CD4-positive, alpha-beta memory T cell (primary cell): ENCODE data around the gene BANF2. TPM values are rescaled to one million over a fixed set of nuclear protein-coding genes. Genes with fewer than 3 reads are reported as not detected.

ENCODE experiments used
- CTCF ChIA-PET: fragments of 350-600 bp; sonication (Branson Sonifier 250); formaldehyde crosslinking; loops from one replicate; lab custom pipeline; 2021; ENCODE audit warnings: inconsistent platforms; ENCODE audit not compliant: partially characterized antibody; lab: Charles Lee
- POLR2A ChIA-PET: fragments of 350-600 bp; sonication (Branson Sonifier 250); formaldehyde crosslinking; loops from one replicate; lab custom pipeline; 2021; ENCODE audit not compliant: partially characterized antibody; lab: Charles Lee
- DNase-seq, 5 donors: peaks; one replicate each; pipeline versions ENCODE4 v3.0.0 to v3.0.0-alpha.2; 2020 to 2022; ENCODE audit warnings: mixed read lengths in 1 of 5
- H3K27ac ChIP-seq: one replicate; pipeline ENCODE4 v1.7.0; 2013; ENCODE audit warnings: low read depth, low read length
- H3K27me3 ChIP-seq: 2 replicates; pipeline ENCODE4 v1.7.0; 2013; ENCODE audit warnings: mild to moderate bottlenecking, low read length, moderate library complexity; ENCODE audit not compliant: insufficient read depth
- H3K36me3 ChIP-seq: 2 replicates; pipeline ENCODE4 v1.7.0; 2013; ENCODE audit warnings: mild to moderate bottlenecking, low read length, moderate library complexity; ENCODE audit not compliant: insufficient read depth
- H3K4me1 ChIP-seq: 2 replicates; pipeline ENCODE4 v1.7.0; 2013; ENCODE audit warnings: mild to moderate bottlenecking, low read length, moderate library complexity; ENCODE audit not compliant: insufficient read depth
- H3K4me3 ChIP-seq, 2 donors: one replicate each; pipeline ENCODE4 v1.7.0; 2013; ENCODE audit warnings: low read length in 2 of 2, mild to moderate bottlenecking in 1 of 2
- H3K9me3 ChIP-seq, 2 donors: one replicate each; pipeline ENCODE4 v1.7.0; 2013; ENCODE audit warnings: low read length in 2 of 2, control low read depth in 1 of 2; ENCODE audit not compliant: control insufficient read depth in 1 of 2
- H3K27ac Mint-ChIP-seq, 7 donors: one replicate each; pipeline ENCODE4 v1.8.0; 2020 to 2021; ENCODE audit warnings: mixed read lengths in 7 of 7, mild to moderate bottlenecking in 6 of 7, inconsistent platforms in 3 of 7, moderate library complexity in 3 of 7
- H3K27me3 Mint-ChIP-seq, 2 donors: one replicate each; pipeline ENCODE4 v1.8.0; 2020 to 2021; ENCODE audit warnings: mixed read lengths in 2 of 2
- H3K36me3 Mint-ChIP-seq, 2 donors: one replicate each; pipeline ENCODE4 v1.8.0; 2020 to 2021; ENCODE audit warnings: mixed read lengths in 2 of 2, inconsistent platforms in 1 of 2, mild to moderate bottlenecking in 1 of 2
- H3K4me1 Mint-ChIP-seq, 4 donors: one replicate each; pipeline ENCODE4 v1.8.0; 2020 to 2021; ENCODE audit warnings: mixed read lengths in 4 of 4, mild to moderate bottlenecking in 1 of 4
- H3K4me3 Mint-ChIP-seq, 8 donors: one replicate each; pipeline ENCODE4 v1.8.0; 2020 to 2021; ENCODE audit warnings: mixed read lengths in 8 of 8, mild to moderate bottlenecking in 7 of 8, moderate library complexity in 6 of 8, inconsistent platforms in 3 of 8
- H3K9me3 Mint-ChIP-seq, 8 donors: one replicate each; pipeline ENCODE4 v1.8.0; 2020 to 2021; ENCODE audit warnings: mixed read lengths in 8 of 8, mild to moderate bottlenecking in 5 of 8, inconsistent platforms in 3 of 8, moderate library complexity in 1 of 8
- intact Hi-C: fragments of 100-400 bp; cut with micrococcal nuclease; formaldehyde crosslinking; loops from one replicate; pipeline ENCODE4 v1.15.1; 2023
- polyA plus RNA-seq, 2 donors: library from polyadenylated mRNA; unstranded; fragments of 300-500 nt; fragmentation: Illumina TruSeq; gene quantifications; one replicate each; pipeline ENCODE4 v1.2.3, GENCODE V29; 2021
- total RNA-seq, 2 experiments: library from RNA; stranded (reverse); gene quantifications; one replicate each; pipeline ENCODE4 v1.2.3, GENCODE V29; 2021

Gene BANF2
- total and polyA plus RNA-seq, 4 experiments from 2014 or later = not detected

GRCh38 chr20:17671565-17671964 is 28.2 kb upstream of the BANF2 start:
- CTCF ChIA-PET = no interaction called here
- H3K4me3 Mint-ChIP-seq = no peak overlapping the region

DNA sequence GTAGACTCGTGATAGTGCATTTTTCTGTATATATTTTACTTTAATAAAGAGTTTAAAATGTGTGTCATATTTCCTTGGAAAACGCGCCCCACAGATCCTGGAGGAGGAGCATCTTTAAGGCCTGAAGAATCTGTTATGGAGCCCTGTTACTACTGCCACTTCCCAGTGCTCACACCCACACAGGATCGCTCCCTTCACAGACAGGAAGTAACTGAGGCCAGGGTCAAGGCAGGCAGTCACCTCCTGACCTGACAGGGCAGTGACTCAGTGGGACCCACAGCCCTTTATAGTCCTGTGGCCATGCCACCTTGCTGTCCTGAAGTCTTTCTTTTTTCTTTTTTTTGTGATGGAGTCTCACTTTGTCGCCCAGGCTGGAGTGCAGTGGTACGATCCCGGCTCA is 26.7 kb upstream of the BANF2 start:
- Histone ChIP-seq H3K4me3 (no peak overlapping the region), H3K27ac (no peak overlapping the region), H3K27me3 (no peaks in the 10 kb centered on the region), H3K36me3 (no peaks in the 10 kb centered on the region), H3K4me1 (no peaks in the 10 kb centered on the region), H3K9me3 (no peaks in the 10 kb centered on the region)
- Mint-ChIP-seq H3K4me3 (no peak overlapping the region), H3K9me3 (no peaks in the 10 kb centered on the region), H3K4me1 (peaks cover 6 to 32% (median 13%) of the 10 kb centered on the region in 4 donors), H3K27ac (no peak overlapping the region), H3K27me3 (no peaks in the 10 kb centered on the region), H3K36me3 (peaks cover 3 to 6% of the 10 kb centered on the region in 2 donors)
- CTCF ChIA-PET = interaction anchor here (1.5 kb wide), 1 partner anchor 9 kb away, joined by 5 read pairs; the partner anchor contains the start of gene RRBP1
- intact Hi-C loops = no loop called here
- POLR2A ChIA-PET = interaction anchor here (0.9 kb wide), 1 partner anchor 9 kb away, joined by 3 read pairs; the partner anchor contains the start of gene RRBP1
- DNase-seq = no peak

More at GRCh38 chr20:17671565-17671964, 28.2 kb upstream of the BANF2 start:
- POLR2A ChIA-PET = no interaction called here
- H3K9me3 ChIP-seq = no peaks in the 10 kb centered on the region
- H3K27ac ChIP-seq = no peak overlapping the region
- no peaks in the 10 kb centered on the region for H3K36me3 ChIP-seq
- DNase-seq = no peak
- H3K4me1 ChIP-seq = peaks cover 2% of the 10 kb centered on the region
- Mint-ChIP-seq H3K9me3 (no peaks in the 10 kb centered on the region), H3K36me3 (peaks cover 3 to 5% of the 10 kb centered on the region in 2 donors), H3K27ac (no peak overlapping the region), H3K27me3 (no peaks in the 10 kb centered on the region), H3K4me1 (peaks cover 11 to 44% (median 21%) of the 10 kb centered on the region in 4 donors)
- no peak overlapping the region for H3K4me3 ChIP-seq
- intact Hi-C loops = no loop called here
- no peaks in the 10 kb centered on the region for H3K27me3 ChIP-seq

GRCh38 chr20:17674722-17675518 is 24.8 kb upstream of the BANF2 start:
- Mint-ChIP-seq H3K4me1 (peaks cover 7 to 22% (median 17%) of the 10 kb centered on the region in 4 donors), H3K27ac (peak overlapping the region in 1 of 7 donors; percentile 70), H3K4me3 (no peak overlapping the region), H3K36me3 (peaks cover 3 to 10% of the 10 kb centered on the region in 2 donors), H3K9me3 (no peaks in the 10 kb centered on the region), H3K27me3 (no peaks in the 10 kb centered on the region)
- Histone ChIP-seq H3K9me3 (no peaks in the 10 kb centered on the region), H3K27me3 (no peaks in the 10 kb centered on the region), H3K4me3 (no peak overlapping the region), H3K4me1 (peaks cover 4% of the 10 kb centered on the region), H3K27ac (no peak overlapping the region), H3K36me3 (no peaks in the 10 kb centered on the region)
- intact Hi-C loops = no loop called here
- CTCF ChIA-PET = interaction anchor here (1.1 kb wide), 1 partner anchor 170 kb away, joined by 3 read pairs; no protein-coding TSS in a partner anchor
- DNase-seq = no peak
- POLR2A ChIA-PET = no interaction called here

DNA sequence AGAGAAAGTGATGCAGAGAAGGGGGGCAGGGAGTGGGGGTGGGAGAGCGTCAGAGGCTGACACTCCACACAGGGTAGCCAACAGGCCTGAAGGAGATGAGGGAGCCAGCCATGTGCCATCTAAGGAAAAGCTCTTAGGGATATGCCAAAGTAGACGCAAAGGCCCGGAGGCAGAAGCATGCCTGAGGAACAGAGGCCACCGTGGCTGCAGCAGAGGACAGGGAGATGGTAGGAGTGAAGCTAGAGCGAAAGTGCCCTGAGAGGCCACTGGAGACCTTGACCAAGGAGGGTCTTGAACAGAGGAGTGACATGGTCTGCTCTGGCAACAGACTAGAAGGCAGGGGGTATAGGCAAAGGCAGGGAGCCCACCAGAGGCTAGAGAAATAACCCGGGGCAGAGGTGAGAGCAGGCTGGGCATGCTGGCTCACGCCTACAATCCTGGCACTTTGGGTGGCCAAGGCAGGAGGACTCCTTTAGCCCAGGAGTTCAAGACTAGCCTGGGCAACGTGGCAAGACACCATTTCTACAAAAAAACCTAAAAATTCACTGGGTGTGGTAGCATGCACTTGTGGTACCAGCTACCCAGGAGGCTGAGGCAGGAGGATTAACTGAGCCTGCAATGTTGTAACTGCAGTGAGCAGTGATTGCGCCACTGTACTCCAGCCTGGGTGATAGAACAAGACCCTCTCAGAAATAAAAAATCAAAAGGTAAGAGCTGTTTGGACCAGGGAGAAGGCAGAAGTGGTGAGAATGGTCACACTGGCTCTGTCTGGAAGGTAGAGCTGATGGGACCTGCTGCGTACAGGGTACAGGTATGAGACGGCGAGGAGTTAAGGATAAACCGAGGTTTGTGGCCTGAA is 24.0 kb upstream of the BANF2 start:
- H3K27me3 Mint-ChIP-seq = no peaks in the 10 kb centered on the region
- Histone ChIP-seq H3K27me3 (no peaks in the 10 kb centered on the region), H3K27ac (no peak overlapping the region), H3K4me3 (no peak overlapping the region), H3K9me3 (no peaks in the 10 kb centered on the region), H3K4me1 (peaks cover 13% of the 10 kb centered on the region), H3K36me3 (no peaks in the 10 kb centered on the region)
- H3K9me3 Mint-ChIP-seq = no peaks in the 10 kb centered on the region
- no peak overlapping the region for H3K4me3 Mint-ChIP-seq
- intact Hi-C loops = no loop called here
- ChIA-PET POLR2A (no interaction called here), CTCF (interaction anchor here (1.1 kb wide), 1 partner anchor 170 kb away, joined by 3 read pairs; no protein-coding TSS in a partner anchor)
- H3K36me3 Mint-ChIP-seq = peaks cover 0 to 10% of the 10 kb centered on the region in 2 donors
- H3K4me1 Mint-ChIP-seq = peaks cover 11 to 29% (median 22%) of the 10 kb centered on the region in 4 donors
- peak overlapping the region in 4 of 7 donors; percentile 24 to 58 (median 34) for H3K27ac Mint-ChIP-seq
- DNase-seq = no peak

- no peaks in the 10 kb centered on the region for H3K9me3 Mint-ChIP-seq
- peaks cover 14% of the 10 kb centered on the region for H3K4me1 ChIP-seq
- peaks cover 11 to 30% (median 21%) of the 10 kb centered on the region in 4 donors for H3K4me1 Mint-ChIP-seq
- no peaks in the 10 kb centered on the region for H3K27me3 ChIP-seq
- no peak overlapping the region for H3K27ac ChIP-seq
- H3K9me3 ChIP-seq = no peaks in the 10 kb centered on the region
- ChIA-PET POLR2A (no interaction called here), CTCF (no interaction called here)
- no peak overlapping the region for H3K4me3 Mint-ChIP-seq
- no peaks in the 10 kb centered on the region for H3K36me3 ChIP-seq
- DNase-seq = no peak
- peaks cover 0 to 10% of the 10 kb centered on the region in 2 donors for H3K36me3 Mint-ChIP-seq
- no peaks in the 10 kb centered on the region for H3K27me3 Mint-ChIP-seq
- H3K27ac Mint-ChIP-seq = no peak overlapping the region
- intact Hi-C loops = no loop called here
- no peak overlapping the region for H3K4me3 ChIP-seq
Measured at GRCh38 chr20:17676378-17676759, 23.4 kb upstream of the BANF2 start.

DNA sequence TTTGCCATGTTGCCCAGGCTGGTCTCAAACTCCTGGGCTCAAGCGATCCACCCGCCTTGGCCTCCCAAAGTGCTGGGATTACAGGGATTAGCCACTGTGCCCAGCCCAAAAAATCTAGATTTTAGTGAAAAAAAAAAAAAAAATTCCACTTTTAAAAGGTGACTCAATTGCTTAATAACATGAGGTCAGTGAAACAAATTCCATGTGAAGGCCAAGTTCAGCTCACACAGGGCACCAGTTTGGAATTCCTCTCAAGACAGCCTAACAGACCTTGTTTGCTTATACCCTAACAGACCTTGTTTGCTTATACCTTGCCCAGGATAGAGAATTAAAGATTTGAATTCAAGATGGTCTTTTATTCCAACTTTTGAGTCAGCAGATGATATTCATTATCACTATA is 22.8 kb upstream of the BANF2 start:
- DNase-seq = no peak
- Mint-ChIP-seq H3K27me3 (no peaks in the 10 kb centered on the region), H3K4me1 (peaks cover 11 to 30% (median 22%) of the 10 kb centered on the region in 4 donors), H3K9me3 (no peaks in the 10 kb centered on the region), H3K27ac (no peak overlapping the region), H3K36me3 (peaks cover 0 to 10% of the 10 kb centered on the region in 2 donors), H3K4me3 (no peak overlapping the region)
- POLR2A ChIA-PET = no interaction called here
- H3K27ac ChIP-seq = no peak overlapping the region
- CTCF ChIA-PET = interaction anchor here (1.0 kb wide), 1 partner anchor 320 kb away, joined by 3 read pairs; no protein-coding TSS in a partner anchor
- peaks cover 14% of the 10 kb centered on the region for H3K4me1 ChIP-seq
- H3K9me3 ChIP-seq = no peaks in the 10 kb centered on the region
- no peak overlapping the region for H3K4me3 ChIP-seq
- intact Hi-C loops = no loop called here
- H3K27me3 ChIP-seq = no peaks in the 10 kb centered on the region
- H3K36me3 ChIP-seq = no peaks in the 10 kb centered on the region

DNA sequence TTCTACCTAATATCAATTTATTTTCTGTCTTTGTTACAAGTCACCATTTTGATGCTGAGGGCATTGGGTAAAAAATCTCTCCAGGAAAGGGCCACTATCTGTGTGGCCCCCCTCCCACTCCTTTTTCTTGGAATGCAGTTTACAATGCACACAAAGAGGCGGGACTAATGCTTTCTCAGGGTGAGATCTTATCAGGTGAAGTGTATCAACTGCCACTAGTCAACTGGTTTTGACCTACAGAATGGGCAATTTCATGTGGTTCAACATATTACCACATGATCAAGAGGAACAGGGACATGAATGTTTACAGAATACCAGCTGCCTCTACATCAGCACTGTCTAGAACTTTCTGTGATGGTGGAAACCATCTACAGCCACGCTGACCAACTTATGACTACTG is 21.5 kb upstream of the BANF2 start:
- Mint-ChIP-seq H3K4me3 (no peak overlapping the region), H3K4me1 (peaks cover 16 to 36% (median 27%) of the 10 kb centered on the region in 4 donors), H3K36me3 (peaks cover 0 to 12% of the 10 kb centered on the region in 2 donors), H3K9me3 (no peaks in the 10 kb centered on the region), H3K27me3 (peaks cover 2 to 3% of the 10 kb centered on the region in 2 donors), H3K27ac (no peak overlapping the region)
- ChIA-PET POLR2A (no interaction called here), CTCF (interaction anchor here (1.0 to 6.3 kb wide), 3 partner anchors 174 to 319 kb away, joined by 5 to 53 read pairs (median 19); no protein-coding TSS in a partner anchor)
- no peak for DNase-seq
- intact Hi-C loops = no loop called here
- no peaks in the 10 kb centered on the region for H3K36me3 ChIP-seq
- no peaks in the 10 kb centered on the region for H3K9me3 ChIP-seq
- H3K27ac ChIP-seq = no peak overlapping the region
- no peaks in the 10 kb centered on the region for H3K27me3 ChIP-seq
- H3K4me1 ChIP-seq = peaks cover 21% of the 10 kb centered on the region
- no peak overlapping the region for H3K4me3 ChIP-seq
